Progenitor cell of endocrine pancreas (in vitro differentiated cells): ENCODE results near the gene LHX3. TPM values are rescaled to one million over a fixed set of nuclear protein-coding genes. Genes with fewer than 3 reads are reported as not detected.

Experiments
- DNase-seq: peaks from one replicate; pipeline ENCODE4 v3.0.0; 2021; ENCODE audit warnings: low spot score; ENCODE audit not compliant: unreplicated experiment
- H3K27ac Mint-ChIP-seq: 2 replicates; pipeline ENCODE4 v1.8.0; 2021; ENCODE audit warnings: mild to moderate bottlenecking, moderate library complexity, mixed read lengths
- H3K27me3 Mint-ChIP-seq: 2 replicates; pipeline ENCODE4 v1.8.0; 2021; ENCODE audit warnings: mixed read lengths
- H3K36me3 Mint-ChIP-seq: 2 replicates; pipeline ENCODE4 v1.8.0; 2022; ENCODE audit warnings: mixed read lengths; ENCODE audit not compliant: insufficient read depth
- H3K4me1 Mint-ChIP-seq: 2 replicates; pipeline ENCODE4 v1.8.0; 2021; ENCODE audit warnings: low read depth, mixed read lengths
- H3K4me3 Mint-ChIP-seq: 2 replicates; pipeline ENCODE4 v1.8.0; 2021; ENCODE audit warnings: low read depth, mild to moderate bottlenecking, moderate library complexity, mixed read lengths
- H3K9me3 Mint-ChIP-seq: 2 replicates; pipeline ENCODE4 v1.8.0; 2021; ENCODE audit warnings: low read depth, mixed read lengths
- total RNA-seq: library from RNA; stranded (reverse); gene quantifications from 2 replicates; pipeline ENCODE4 v1.2.1, GENCODE V29; 2021
- TF ChIP-seq, protein P1 (sequence below): fragments of 200-600 bp; sonication (generic); IDR thresholded peaks from one replicate; pipeline ENCODE4 v1.5.0; 2021; ENCODE audit warnings: antibody characterized with exemption, mild to moderate bottlenecking; ENCODE audit not compliant: unreplicated experiment

Gene LHX3
- total RNA-seq, 1 donor from 2014 or later: not detected

DNA sequence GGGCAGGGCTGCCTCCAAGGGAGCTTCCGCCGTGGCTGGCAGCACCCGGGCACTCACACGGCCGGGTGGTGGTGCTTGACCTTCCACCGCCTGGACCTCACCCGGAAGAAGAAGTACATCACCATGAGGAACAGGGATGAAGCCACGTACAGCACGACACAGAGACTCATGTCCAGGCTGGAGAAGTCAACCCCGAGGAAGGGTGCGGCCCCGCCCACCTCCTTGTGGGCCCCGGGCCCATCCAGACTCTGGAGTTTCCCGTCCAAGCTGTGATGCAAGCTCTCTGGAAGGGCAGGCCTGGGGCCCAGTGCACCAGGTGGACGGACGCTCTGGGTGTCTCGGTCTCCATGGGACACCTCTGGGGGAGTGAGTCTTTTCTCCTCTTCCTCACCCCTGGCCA lies 3.7 kb upstream of the LHX3 start:
- peaks cover 8% of the 10 kb centered on the region for H3K36me3 Mint-ChIP-seq
- H3K4me3 Mint-ChIP-seq: no peak overlapping the region
- DNase-seq: no peak
- H3K27ac Mint-ChIP-seq: no peak overlapping the region
- H3K4me1 Mint-ChIP-seq: no peaks in the 10 kb centered on the region
- TF ChIP-seq, protein P1, sequence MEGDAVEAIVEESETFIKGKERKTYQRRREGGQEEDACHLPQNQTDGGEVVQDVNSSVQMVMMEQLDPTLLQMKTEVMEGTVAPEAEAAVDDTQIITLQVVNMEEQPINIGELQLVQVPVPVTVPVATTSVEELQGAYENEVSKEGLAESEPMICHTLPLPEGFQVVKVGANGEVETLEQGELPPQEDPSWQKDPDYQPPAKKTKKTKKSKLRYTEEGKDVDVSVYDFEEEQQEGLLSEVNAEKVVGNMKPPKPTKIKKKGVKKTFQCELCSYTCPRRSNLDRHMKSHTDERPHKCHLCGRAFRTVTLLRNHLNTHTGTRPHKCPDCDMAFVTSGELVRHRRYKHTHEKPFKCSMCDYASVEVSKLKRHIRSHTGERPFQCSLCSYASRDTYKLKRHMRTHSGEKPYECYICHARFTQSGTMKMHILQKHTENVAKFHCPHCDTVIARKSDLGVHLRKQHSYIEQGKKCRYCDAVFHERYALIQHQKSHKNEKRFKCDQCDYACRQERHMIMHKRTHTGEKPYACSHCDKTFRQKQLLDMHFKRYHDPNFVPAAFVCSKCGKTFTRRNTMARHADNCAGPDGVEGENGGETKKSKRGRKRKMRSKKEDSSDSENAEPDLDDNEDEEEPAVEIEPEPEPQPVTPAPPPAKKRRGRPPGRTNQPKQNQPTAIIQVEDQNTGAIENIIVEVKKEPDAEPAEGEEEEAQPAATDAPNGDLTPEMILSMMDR: no peak
- H3K27me3 Mint-ChIP-seq: peaks cover 20% of the 10 kb centered on the region
- no peaks in the 10 kb centered on the region for H3K9me3 Mint-ChIP-seq

DNA sequence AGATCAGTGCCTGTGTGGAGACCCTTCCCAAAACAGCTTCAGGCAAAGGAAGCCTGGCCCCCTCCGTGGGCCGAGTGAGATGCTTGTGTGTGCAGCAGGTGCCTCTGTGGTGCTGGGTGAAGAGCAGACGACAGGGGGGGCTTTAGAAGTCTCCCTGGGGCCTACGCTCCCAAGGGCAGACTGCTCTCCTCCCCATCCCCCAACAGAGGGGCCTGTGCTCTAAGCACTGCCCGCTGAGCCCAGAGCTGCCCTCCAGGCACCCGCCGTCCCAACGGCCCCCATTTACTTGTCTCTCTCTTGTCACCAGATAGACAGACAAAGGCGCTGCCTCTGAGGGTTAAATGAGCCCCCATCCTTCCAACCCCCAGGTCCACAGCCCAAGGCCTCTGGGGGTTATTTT lies 2.7 kb upstream of the LHX3 start:
- no peak overlapping the region for H3K27ac Mint-ChIP-seq
- H3K4me1 Mint-ChIP-seq: no peaks in the 10 kb centered on the region
- DNase-seq: no peak
- H3K36me3 Mint-ChIP-seq: peaks cover 5% of the 10 kb centered on the region
- TF ChIP-seq, protein P1: no peak
- no peaks in the 10 kb centered on the region for H3K9me3 Mint-ChIP-seq
- peaks cover 25% of the 10 kb centered on the region for H3K27me3 Mint-ChIP-seq
- H3K4me3 Mint-ChIP-seq: no peak overlapping the region

DNA sequence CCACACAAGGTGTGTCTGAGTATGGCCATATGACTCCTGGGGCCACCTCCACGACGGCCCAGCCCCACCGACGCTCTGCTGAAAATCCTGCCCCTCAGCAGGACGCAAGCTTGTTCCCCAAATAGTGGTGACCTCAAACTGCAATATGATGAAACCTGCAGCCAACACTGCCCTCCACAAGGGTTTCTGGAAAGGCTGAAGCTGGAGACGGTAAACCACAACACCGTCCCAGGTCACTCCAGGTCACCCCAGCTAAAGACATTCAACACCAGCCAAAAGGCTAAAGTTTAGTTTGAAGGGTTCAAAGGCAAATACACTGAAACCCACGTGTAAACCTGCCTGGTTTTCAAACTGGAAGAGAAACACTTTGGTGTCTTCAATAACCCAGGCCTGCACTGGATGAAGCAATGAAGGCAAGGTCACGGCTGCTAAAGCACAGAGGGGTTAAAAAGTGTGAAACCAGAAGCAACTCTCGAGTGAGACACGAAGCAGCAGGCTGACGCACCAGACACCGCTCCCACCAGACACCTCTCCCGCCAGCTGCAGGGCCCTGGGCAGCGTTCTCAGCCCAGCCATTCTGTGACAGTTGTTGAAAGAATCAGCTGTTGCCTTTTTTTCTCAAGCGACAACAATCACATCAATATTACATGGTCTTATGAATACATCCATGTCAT lies 1.8 kb upstream of the LHX3 start:
- peaks cover 25% of the 10 kb centered on the region for H3K27me3 Mint-ChIP-seq
- H3K36me3 Mint-ChIP-seq: peaks cover 5% of the 10 kb centered on the region
- no peaks in the 10 kb centered on the region for H3K9me3 Mint-ChIP-seq
- TF ChIP-seq, protein P1: no peak
- H3K4me1 Mint-ChIP-seq: no peaks in the 10 kb centered on the region
- H3K4me3 Mint-ChIP-seq: no peak overlapping the region
- DNase-seq: no peak
- H3K27ac Mint-ChIP-seq: no peak overlapping the region

DNA sequence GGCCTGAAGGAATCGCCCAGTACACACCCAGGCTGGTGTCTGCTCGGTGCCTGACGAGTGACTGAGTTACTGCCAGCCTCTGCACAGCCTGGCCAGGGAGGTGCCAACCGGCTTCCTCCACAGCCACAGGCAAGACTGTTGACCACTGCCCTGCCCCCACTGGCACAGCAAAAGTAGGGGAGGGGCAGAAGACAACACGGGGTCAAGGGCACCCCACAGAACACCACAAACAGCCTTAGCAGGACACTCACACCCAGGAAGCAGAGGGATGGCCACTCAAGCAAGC lies 722 bp upstream of the LHX3 start:
- peaks cover 5% of the 10 kb centered on the region for H3K36me3 Mint-ChIP-seq
- no peak for DNase-seq
- no peak overlapping the region for H3K27ac Mint-ChIP-seq
- H3K9me3 Mint-ChIP-seq: no peaks in the 10 kb centered on the region
- no peak overlapping the region for H3K4me3 Mint-ChIP-seq
- no peaks in the 10 kb centered on the region for H3K4me1 Mint-ChIP-seq
- peaks cover 33% of the 10 kb centered on the region for H3K27me3 Mint-ChIP-seq
- TF ChIP-seq, protein P1: no peak

DNA sequence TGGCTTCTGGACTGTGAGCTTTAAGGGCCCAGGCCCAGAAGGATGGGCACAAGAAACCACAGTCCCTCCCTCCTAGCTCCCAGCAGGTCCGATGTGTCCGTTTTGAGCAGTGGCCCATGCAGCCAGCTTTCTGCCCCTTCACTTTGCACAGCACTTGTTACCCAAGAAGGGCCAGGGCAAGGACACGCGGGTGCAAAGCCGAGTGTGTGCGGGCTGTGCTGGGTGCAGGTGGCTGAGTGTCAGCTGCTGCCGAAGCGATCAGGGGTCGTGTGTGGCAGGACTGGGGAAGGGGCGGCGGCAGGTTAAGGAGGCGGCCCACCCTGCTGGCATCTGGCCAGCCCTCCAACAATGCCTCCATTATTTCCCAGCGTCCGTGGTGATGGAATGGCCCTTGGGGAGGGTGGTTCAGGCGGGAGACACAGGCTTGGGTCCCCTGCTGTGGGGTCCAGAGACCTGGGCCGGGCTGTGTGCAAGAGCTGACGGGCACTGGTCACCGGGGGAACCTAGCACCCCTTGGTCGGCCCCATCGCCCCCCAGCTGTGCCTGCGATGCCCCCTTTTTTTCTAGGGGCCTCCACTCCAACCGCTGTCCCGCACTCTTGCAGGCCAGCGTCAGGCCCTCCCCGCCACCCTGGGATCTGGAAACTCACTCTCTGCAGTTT lies 653 bp downstream of the LHX3 start:
- no peaks in the 10 kb centered on the region for H3K9me3 Mint-ChIP-seq
- H3K27ac Mint-ChIP-seq: no peak overlapping the region
- DNase-seq: no peak
- H3K4me3 Mint-ChIP-seq: no peak overlapping the region
- no peaks in the 10 kb centered on the region for H3K4me1 Mint-ChIP-seq
- peaks cover 4% of the 10 kb centered on the region for H3K36me3 Mint-ChIP-seq
- peaks cover 43% of the 10 kb centered on the region for H3K27me3 Mint-ChIP-seq
- TF ChIP-seq, protein P1: no peak
